ENCODE data around the gene SNX8. TPM values are rescaled to one million over a fixed set of nuclear protein-coding genes. Genes with fewer than 3 reads are reported as not detected.

The SNX8 gene
- total and polyA plus RNA-seq, 9 of the 15 experiments (the other 6 are each of a cell fraction or from before 2014, with no cell fraction given) = 2.7 to 51.6 (median 16.9) TPM

DNA sequence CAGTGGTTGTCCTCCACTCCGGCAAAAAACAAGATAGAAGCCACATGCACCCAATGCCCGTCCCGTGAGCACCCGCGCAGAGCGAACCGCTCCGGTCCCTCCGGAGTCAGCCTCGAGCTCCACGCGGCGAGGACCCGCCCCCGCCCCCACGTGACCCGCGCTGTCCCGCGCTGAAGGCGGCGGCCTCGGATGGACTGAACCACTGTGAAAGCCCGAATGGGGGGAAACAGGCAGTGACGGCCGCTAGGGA lies 39.6 kb upstream of the SNX8 start (continued):
- TF ChIP-seq ZNF717 (CRISPR knock-in tag; IDR thresholded peaks at IDR 0.05) (no peak), NRF1 (conservative IDR thresholded peaks at IDR 0.05 in 1 of 2, IDR thresholded peaks at IDR 0.05 in 1 of 2) (peak; percentile 85 to 87), CCNT2 (IDR thresholded peaks at IDR 0.05; ENCODE audit: borderline replicate concordance, extremely low read depth, insufficient read length, low read depth, low read length) (peak; percentile 81), ZNF134 (CRISPR knock-in tag; conservative IDR thresholded peaks at IDR 0.05) (0 out of 2 replicates have a peak, but pooled peaks have one; percentile 25), ZNF140 (CRISPR knock-in tag; IDR thresholded peaks at IDR 0.05) (no peak)
- TF ChIP-seq, protein P1, sequence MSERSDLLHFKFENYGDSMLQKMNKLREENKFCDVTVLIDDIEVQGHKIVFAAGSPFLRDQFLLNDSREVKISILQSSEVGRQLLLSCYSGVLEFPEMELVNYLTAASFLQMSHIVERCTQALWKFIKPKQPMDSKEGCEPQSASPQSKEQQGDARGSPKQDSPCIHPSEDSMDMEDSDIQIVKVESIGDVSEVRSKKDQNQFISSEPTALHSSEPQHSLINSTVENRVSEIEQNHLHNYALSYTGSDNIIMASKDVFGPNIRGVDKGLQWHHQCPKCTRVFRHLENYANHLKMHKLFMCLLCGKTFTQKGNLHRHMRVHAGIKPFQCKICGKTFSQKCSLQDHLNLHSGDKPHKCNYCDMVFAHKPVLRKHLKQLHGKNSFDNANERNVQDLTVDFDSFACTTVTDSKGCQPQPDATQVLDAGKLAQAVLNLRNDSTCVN (CRISPR knock-in tag; IDR thresholded peaks at IDR 0.05) = no peak

DNA sequence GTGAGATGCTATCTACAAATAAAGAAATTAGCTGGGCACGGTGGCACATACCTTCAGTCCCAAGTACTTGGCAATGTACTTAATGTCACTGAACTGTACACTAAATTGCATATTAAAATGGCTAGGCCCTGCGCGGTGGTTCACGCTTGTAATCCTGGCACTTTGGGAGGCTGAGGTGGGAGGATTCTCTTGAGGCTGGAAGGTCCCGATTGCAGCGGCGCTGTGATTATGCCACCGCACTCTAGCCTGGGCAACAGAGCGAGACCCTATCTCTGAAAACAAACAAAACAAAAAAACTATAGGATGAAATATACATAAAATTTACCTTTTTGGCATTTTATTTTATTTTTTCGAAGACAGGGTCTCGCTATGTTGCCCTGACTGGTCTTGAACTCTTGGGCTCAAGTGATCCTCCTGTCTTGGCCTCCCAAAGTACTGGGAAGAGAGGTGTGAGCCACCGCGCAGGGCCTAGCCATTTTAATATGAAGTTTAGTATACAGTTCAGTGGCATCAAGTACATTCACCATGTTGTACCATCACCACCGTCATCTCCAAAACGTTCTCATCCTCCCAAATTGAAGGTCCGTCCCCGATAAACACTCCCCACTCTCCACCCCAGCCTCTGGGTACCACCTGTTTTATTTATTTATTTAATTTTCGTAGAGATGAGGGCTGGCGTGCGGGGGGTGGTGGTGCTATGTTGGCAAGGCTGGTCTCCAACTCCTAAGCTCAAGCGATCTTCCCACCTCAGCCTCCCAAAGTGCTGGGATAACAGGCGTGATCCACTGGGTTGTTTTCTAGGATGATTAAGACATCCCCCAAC lies 39.1 kb upstream of the SNX8 start:
- ChIA-PET POLR2A (interaction anchor here (0.5 to 1.6 kb wide), 16 partner anchors 9 to 762 kb away, joined by 3 to 6 read pairs (median 3); partner anchors contain the start of genes MAD1L1, MRM2, NUDT1 and SNX8), CTCF (ENCODE audit: low intra/inter-chr PET ratio) (no interaction called here)
- peak overlapping the region; percentile 100 for H3K27ac ChIP-seq (ENCODE audit: extremely low read depth, low read depth, low read length)
- peaks cover 24 to 46% of the 10 kb centered on the region in 2 experiments; a peak in 4 of 5 replicates for H3K4me1 ChIP-seq (replicated peaks in 1 of 2; ENCODE audit: control insufficient read depth in 2 of 2, insufficient read depth in 2 of 2, low read length in 2 of 2)
- intact Hi-C loops (cut with micrococcal nuclease) = loop anchor here (5.0 kb wide), 1 partner anchor 251 kb away; no protein-coding TSS in a partner anchor
- H3K9me1 ChIP-seq (ENCODE audit: control insufficient read depth, insufficient read depth, low read length) = no peaks in the 10 kb centered on the region
- in situ Hi-C loops (cut with MboI) = no loop called here
- H3K9me3 ChIP-seq (replicated peaks; ENCODE audit: control insufficient read depth, insufficient read depth, low read depth, low read length) = no peaks in the 10 kb centered on the region
- no peak for ATAC-seq
- no peak for DNase-seq (ENCODE audit: extremely low read depth in 1 of 4, low spot score in 3 of 4)
- H3K36me3 ChIP-seq (ENCODE audit: control insufficient read depth, insufficient read depth, low read length) = peaks cover 27% of the 10 kb centered on the region
- no peak for FAIRE-seq
- TSS peak; percentile 92 for BruUV-seq (replicated peaks)
- peaks cover 50% of the 10 kb centered on the region for H3K79me2 ChIP-seq (ENCODE audit: control insufficient read depth, insufficient read depth, low read length)
- peaks cover 28% of the 10 kb centered on the region for H4K20me1 ChIP-seq (replicated peaks; ENCODE audit: control insufficient read depth, insufficient read depth, low read length)
- peak overlapping the region; percentile 94 to 100 for H3K9ac ChIP-seq (ENCODE audit: insufficient read depth in 1 of 2, low read depth in 2 of 2, low read length in 2 of 2)
- peak overlapping the region; percentile 93 for H3K4me3 ChIP-seq
- no peaks in the 10 kb centered on the region for H3K27me3 ChIP-seq (ENCODE audit: control insufficient read depth in 2 of 2, insufficient read depth in 2 of 2, low read length in 2 of 2)
- H2AFZ ChIP-seq (ENCODE audit: low read depth, low read length) = peak overlapping the region; percentile 100
- peak overlapping the region; percentile 92 for H3K4me2 ChIP-seq (ENCODE audit: insufficient read depth, low read length)
- 53% methylated on average over 22 of the region's 22 CpGs for WGBS (ENCODE audit: insufficient coverage, low coverage, missing lambda C conversion rate)
- TF ChIP-seq TAF7 (tag; IDR thresholded peaks at IDR 0.05) = 0 out of 2 replicates have a peak, but pooled peaks have one; percentile 10
- TF ChIP-seq SAP30 (IDR thresholded peaks at IDR 0.05; ENCODE audit: borderline replicate concordance, insufficient read depth, low read depth, low read length, poor library complexity, severe bottlenecking) = no peak
- TF ChIP-seq ZNF174 (CRISPR knock-in tag; IDR thresholded peaks at IDR 0.05) = 0 out of 2 replicates have a peak, but pooled peaks have one; percentile 36
- no peak for TF ChIP-seq E2F3 (CRISPR knock-in tag; IDR thresholded peaks at IDR 0.05)
- TF ChIP-seq KDM1A (IDR thresholded peaks at IDR 0.05) = peak; percentile 53 to 57
- 0 out of 2 replicates have a peak, but pooled peaks have one; percentile 31 for TF ChIP-seq XRCC5 (IDR thresholded peaks at IDR 0.05; ENCODE audit: low read depth, low read length)
- TF ChIP-seq ID3 (CRISPR knock-in tag; IDR thresholded peaks at IDR 0.05) = no peak
- TF ChIP-seq ID3 (tag; IDR thresholded peaks at IDR 0.05) = no peak; the same call in 1 of the 2 replicates
- TF ChIP-seq RFX5 (IDR thresholded peaks at IDR 0.05; ENCODE audit: low read depth, low read length) = no peak
- no peak for TF ChIP-seq ZNF780A (CRISPR knock-in tag; IDR thresholded peaks at IDR 0.05)
- no peak for TF ChIP-seq KDM2B (CRISPR knock-in tag; IDR thresholded peaks at IDR 0.05)
- 0 out of 2 replicates have a peak, but pooled peaks have one; percentile 64 for TF ChIP-seq CREB3L1 (IDR thresholded peaks at IDR 0.05; ENCODE audit: borderline replicate concordance, low read depth)

Measured in K562 (cell line).